Calu3 (cell line): ENCODE data around the gene CHRNB1. TPM values are rescaled to one million over a fixed set of nuclear protein-coding genes. Genes with fewer than 3 reads are reported as not detected.

Experiments used
- BruUV-seq: library from RNA; stranded (reverse); fragments of 400-500 nt; replicated peaks from 2 replicates; lab custom pipeline; 2021; lab: Mats Ljungman, UMichigan
- CTCF ChIA-PET: fragments of 300-600 bp; sonication (Branson Sonifier 250); formaldehyde crosslinking; loops from one replicate; lab custom pipeline; 2022; ENCODE audit warnings: antibody characterized with exemption; lab: Charles Lee
- DNase-seq: peaks from one replicate; pipeline ENCODE4 v3.0.0; 2022
- H3K27ac Mint-ChIP-seq: one replicate; pipeline ENCODE4 v1.8.0; 2022; ENCODE audit warnings: mixed read lengths; ENCODE audit not compliant: unreplicated experiment
- H3K27me3 Mint-ChIP-seq: one replicate; pipeline ENCODE4 v1.8.0; 2022; ENCODE audit warnings: mixed read lengths; ENCODE audit not compliant: unreplicated experiment
- H3K36me3 Mint-ChIP-seq: one replicate; pipeline ENCODE4 v1.8.0; 2022; ENCODE audit warnings: mild to moderate bottlenecking, moderate library complexity, mixed read lengths; ENCODE audit not compliant: insufficient read depth, unreplicated experiment
- H3K4me1 Mint-ChIP-seq: one replicate; pipeline ENCODE4 v1.8.0; 2022; ENCODE audit warnings: mild to moderate bottlenecking, low read depth, mixed read lengths; ENCODE audit not compliant: unreplicated experiment
- H3K4me3 Mint-ChIP-seq: one replicate; pipeline ENCODE4 v1.8.0; 2022; ENCODE audit warnings: mild to moderate bottlenecking, low read depth, moderate library complexity, mixed read lengths; ENCODE audit not compliant: unreplicated experiment
- H3K9me3 Mint-ChIP-seq: one replicate; pipeline ENCODE4 v1.8.0; 2022; ENCODE audit warnings: low read depth, mixed read lengths; ENCODE audit not compliant: unreplicated experiment
- intact Hi-C: fragments of 100-400 bp; cut with micrococcal nuclease; formaldehyde crosslinking; loops from one replicate; pipeline ENCODE4 v1.10.0; 2022; ENCODE audit not compliant: unreplicated experiment
- total RNA-seq: library from RNA; stranded (reverse); gene quantifications from 2 replicates; pipeline ENCODE4 v1.2.3, GENCODE V29; 2022
- TF ChIP-seq, protein P1 (sequence below): fragments of 200-600 bp; IDR thresholded peaks from one replicate; pipeline ENCODE4 v1.8.0; 2022; ENCODE audit warnings: antibody characterized with exemption; ENCODE audit not compliant: unreplicated experiment

CHRNB1 gene
- total RNA-seq, 1 experiment from 2014 or later = 2.4 TPM

DNA sequence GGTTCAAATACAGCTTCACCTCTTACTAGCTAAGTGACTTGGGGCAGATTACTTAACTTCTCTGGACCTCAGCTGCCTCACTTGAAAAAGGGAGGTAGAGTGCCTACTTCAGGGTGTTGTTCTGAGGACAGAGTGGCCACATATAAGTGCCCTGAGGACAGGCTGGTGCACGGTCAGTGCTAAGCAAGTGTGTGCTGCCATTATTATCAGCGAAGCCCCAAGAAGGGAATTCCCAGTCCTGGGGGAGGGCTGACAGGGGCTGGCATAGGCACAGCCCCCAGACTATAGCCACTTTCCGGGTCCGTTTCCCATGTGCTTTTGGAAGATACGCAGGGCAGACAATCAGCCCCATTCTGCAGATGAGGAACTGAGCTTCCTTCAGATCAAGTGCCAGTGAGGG is 32.1 kb downstream of the CHRNB1 start:
- TF ChIP-seq, protein P1, sequence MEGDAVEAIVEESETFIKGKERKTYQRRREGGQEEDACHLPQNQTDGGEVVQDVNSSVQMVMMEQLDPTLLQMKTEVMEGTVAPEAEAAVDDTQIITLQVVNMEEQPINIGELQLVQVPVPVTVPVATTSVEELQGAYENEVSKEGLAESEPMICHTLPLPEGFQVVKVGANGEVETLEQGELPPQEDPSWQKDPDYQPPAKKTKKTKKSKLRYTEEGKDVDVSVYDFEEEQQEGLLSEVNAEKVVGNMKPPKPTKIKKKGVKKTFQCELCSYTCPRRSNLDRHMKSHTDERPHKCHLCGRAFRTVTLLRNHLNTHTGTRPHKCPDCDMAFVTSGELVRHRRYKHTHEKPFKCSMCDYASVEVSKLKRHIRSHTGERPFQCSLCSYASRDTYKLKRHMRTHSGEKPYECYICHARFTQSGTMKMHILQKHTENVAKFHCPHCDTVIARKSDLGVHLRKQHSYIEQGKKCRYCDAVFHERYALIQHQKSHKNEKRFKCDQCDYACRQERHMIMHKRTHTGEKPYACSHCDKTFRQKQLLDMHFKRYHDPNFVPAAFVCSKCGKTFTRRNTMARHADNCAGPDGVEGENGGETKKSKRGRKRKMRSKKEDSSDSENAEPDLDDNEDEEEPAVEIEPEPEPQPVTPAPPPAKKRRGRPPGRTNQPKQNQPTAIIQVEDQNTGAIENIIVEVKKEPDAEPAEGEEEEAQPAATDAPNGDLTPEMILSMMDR = no peak
- CTCF ChIA-PET = interaction anchor here (1.0 kb wide), 1 partner anchor 40 kb away, joined by 3 read pairs; no protein-coding TSS in a partner anchor
- BruUV-seq = TSS peak; percentile 22
- Mint-ChIP-seq H3K4me1 (peaks cover 34% of the 10 kb centered on the region), H3K36me3 (peaks cover 35% of the 10 kb centered on the region), H3K4me3 (peak overlapping the region; percentile 74), H3K27ac (no peak overlapping the region), H3K9me3 (peaks cover 3% of the 10 kb centered on the region), H3K27me3 (no peaks in the 10 kb centered on the region)
- DNase-seq = no peak
- intact Hi-C loops = loop anchor here (5.0 kb wide), 1 partner anchor 40 kb away; the partner anchor contains the start of genes FGF11 and TMEM102

DNA sequence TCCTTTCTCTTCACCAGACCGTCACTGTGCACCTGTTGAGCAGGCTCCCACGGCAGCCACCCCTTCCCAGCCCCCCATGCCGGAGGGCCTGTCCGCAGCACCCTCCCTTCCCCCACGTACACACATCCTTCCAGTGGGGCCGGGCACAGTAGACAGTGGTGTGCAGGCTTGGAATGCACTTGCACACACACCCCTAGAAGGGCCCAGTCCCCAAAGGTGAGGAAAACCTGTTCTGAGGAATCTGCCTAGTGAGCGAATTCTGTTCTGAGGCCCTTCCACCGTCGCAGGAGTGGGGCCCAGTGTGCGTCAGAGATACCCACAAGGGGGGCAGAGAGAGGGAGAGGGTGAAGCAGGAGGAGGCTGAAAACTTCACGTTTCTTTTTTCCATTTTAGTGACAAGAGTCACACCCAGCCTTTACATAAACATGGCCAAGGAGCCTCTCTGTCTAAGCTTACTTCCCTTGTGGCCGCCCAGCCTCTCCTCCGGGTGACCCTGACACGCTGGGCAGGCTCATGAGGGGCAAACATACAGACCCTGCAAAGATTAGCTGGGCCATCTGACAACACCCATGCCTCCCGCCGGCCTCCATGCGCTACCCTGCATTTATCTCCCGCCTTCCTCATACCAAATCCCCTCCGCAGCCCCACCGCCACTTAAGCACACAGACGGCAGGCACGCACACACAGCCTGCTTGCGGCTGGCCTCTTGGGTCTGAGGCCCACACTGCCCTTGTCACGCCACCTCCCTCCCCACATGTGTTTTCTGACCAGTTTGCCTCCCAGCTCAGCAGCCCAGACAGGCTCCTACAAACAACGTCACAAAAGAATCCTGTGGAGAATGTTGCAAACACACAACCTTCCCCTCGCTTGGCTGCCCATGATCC is 32.8 kb downstream of the CHRNB1 start:
- TF ChIP-seq, protein P1 = no peak
- peaks cover 40% of the 10 kb centered on the region for H3K4me1 Mint-ChIP-seq
- H3K9me3 Mint-ChIP-seq = peaks cover 3% of the 10 kb centered on the region
- peak overlapping the region; percentile 74 for H3K4me3 Mint-ChIP-seq
- CTCF ChIA-PET = interaction anchor here (0.5 to 0.9 kb wide), 2 partner anchors 36 to 41 kb away, joined by 3 read pairs; no protein-coding TSS in a partner anchor
- H3K36me3 Mint-ChIP-seq = peaks cover 37% of the 10 kb centered on the region
- DNase-seq = peak; percentile 26
- no TSS peak for BruUV-seq
- intact Hi-C loops = loop anchor here (5.0 kb wide), 1 partner anchor 40 kb away; the partner anchor contains the start of genes FGF11 and TMEM102
- H3K27me3 Mint-ChIP-seq = no peaks in the 10 kb centered on the region
- peak overlapping the region; percentile 48 for H3K27ac Mint-ChIP-seq

DNA sequence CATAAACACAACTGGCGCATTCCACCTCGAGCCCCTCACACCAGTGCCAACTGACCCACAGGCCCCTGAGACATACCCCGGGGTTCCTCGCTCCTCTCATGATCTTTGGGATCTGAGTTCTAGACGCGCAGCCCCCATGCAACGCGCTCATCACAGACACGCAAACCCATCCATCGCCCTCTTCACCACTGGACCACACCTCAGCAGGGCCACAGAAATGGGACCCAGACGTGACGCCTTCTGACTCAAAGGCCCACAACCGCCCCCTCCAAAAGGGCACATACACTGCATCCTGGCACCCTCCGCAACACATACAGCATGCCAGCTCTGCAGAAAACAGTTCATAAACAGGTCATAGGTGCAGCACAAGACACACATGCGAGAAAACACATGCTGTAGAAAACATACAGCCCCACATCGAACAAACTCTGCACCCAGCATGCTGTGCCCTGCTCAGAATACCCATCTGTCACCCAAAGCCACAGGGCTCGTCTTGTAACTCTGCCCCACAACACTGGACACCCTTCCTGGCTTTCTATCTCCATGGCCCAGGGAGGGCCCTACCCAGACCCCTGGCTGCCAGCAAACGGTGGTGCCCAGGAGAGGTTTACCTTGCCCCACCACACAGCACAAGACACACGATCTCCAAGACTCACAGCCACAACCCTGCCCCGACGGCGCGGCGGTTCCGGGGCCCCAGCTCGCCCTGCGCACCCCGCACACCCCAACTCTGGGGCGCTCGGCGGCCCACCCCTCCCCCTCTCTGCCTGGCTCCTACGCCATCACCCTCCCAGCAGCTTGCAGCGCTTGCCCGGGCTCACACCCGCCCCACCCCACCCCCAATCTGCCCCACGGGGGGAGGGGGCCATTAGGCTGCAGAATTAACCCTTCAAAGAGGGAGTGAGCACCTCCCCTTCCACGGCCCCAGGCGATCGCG is 33.7 kb downstream of the CHRNB1 start:
- peak overlapping the region; percentile 74 for H3K4me3 Mint-ChIP-seq
- peak; percentile 35 for DNase-seq
- CTCF ChIA-PET = interaction anchor here (0.5 to 1.3 kb wide), 4 partner anchors 37 to 82 kb away, joined by 3 to 5 read pairs (median 3); no protein-coding TSS in a partner anchor
- peaks cover 47% of the 10 kb centered on the region for H3K4me1 Mint-ChIP-seq
- H3K9me3 Mint-ChIP-seq = peaks cover 3% of the 10 kb centered on the region
- TF ChIP-seq, protein P1 = no peak
- intact Hi-C loops = loop anchor here (5.0 kb wide), 1 partner anchor 41 kb away; the partner anchor contains the start of genes FGF11 and TMEM102
- H3K36me3 Mint-ChIP-seq = peaks cover 46% of the 10 kb centered on the region
- peak overlapping the region; percentile 48 for H3K27ac Mint-ChIP-seq
- H3K27me3 Mint-ChIP-seq = no peaks in the 10 kb centered on the region
- no TSS peak for BruUV-seq
